ENCODE data around the gene USB1. TPM values are rescaled to one million over a fixed set of nuclear protein-coding genes. Genes with fewer than 3 reads are reported as not detected.

Gene USB1, protein sequence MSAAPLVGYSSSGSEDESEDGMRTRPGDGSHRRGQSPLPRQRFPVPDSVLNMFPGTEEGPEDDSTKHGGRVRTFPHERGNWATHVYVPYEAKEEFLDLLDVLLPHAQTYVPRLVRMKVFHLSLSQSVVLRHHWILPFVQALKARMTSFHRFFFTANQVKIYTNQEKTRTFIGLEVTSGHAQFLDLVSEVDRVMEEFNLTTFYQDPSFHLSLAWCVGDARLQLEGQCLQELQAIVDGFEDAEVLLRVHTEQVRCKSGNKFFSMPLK
- 35.7 TPM for total RNA-seq
- polyA plus RNA-seq, result 10 to 100 TPM; 29.3 to 46.8 (median 37.1) TPM

DNA sequence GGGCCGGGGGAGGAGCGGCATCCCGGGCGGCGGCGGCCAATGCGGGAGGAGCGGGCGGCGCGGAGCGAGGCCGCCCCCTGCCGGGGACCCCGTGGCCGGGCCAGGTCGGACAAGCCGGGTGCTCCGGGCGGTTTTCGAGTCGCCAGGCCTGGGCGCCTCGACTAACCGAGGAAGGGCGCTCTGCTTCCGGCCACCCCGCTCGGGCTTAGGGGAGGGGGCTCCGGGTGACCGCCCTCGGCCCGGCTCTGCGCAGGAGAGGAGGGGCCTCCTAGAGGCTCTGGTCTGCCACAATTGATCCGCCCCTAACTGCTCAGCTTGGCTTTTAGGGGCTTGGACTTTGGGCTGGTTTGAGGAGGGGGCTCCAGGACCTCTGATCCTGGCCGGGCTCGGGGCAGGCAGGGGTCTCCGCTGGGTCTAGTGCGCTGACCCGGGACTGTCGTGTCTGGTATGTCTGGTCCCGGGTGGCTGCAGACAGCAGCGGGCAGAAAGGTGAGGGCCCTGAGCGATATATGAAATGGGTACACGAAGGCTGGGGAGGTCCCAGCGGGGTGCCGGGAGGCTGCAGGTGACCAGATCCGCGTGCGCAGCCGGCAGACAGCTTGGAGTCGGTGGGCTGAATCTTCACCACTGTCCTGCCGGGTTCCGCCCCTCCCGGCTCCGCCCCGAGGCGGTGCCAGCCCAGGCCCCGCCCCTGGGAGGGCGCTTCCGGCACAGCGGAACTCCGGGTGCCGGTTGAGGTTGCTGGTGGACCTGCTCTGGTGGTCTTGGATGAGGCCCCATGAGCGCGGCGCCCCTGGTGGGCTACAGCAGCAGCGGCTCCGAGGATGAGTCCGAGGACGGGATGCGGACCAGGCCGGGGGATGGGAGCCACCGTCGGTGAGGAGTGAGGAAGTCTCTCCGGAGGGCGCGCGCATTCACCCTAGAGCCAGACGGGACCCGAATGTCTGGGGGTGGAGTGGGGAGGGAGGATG, at the start of gene USB1:
Gene USB1 (plus strand): TSS at position 702 of the 971 bp plus-strand sequence. CDS start 77 bp downstream, at position 779.
- Mint-ChIP-seq H3K9me3 (no peaks in the 10 kb centered on the region), H3K27ac (peak within 1 kb of the TSS; percentile 87 to 93 (median 88)), H3K27me3 (no peaks in the 10 kb centered on the region), H3K4me3 (peak within 1 kb of the TSS; percentile 91 to 95 (median 94)), H3K36me3 (peaks cover 9% of the 10 kb centered on the region), H3K4me1 (peaks cover 21 to 71% (median 37%) of the 10 kb centered on the region in 4 donors)
- H3K9me3 ChIP-seq (ENCODE audit: control insufficient read depth in 2 of 2, low read length in 2 of 2), result no peaks in the 10 kb centered on the region
- H3K4me1 ChIP-seq (ENCODE audit: control insufficient read depth, insufficient read depth, low read length, poor library complexity, severe bottlenecking), result peaks cover 50% of the 10 kb centered on the region
- H3K27ac ChIP-seq (ENCODE audit: insufficient read depth, low read length, poor library complexity, severe bottlenecking), result peak within 1 kb of the TSS; percentile 85
- H3K27me3 ChIP-seq (ENCODE audit: control insufficient read depth, insufficient read depth, low read length), result no peaks in the 10 kb centered on the region
- peak within 1 kb of the TSS; percentile 65 for H3K4me3 ChIP-seq (ENCODE audit: low read depth, low read length)
- H3K36me3 ChIP-seq (ENCODE audit: control insufficient read depth, insufficient read depth, low read length), result peaks cover 23% of the 10 kb centered on the region
- DNase-seq, result peak; percentile 82 to 87 (median 87)
- ATAC-seq (ENCODE audit: low read depth in 2 of 2), result peak; percentile 77

DNA sequence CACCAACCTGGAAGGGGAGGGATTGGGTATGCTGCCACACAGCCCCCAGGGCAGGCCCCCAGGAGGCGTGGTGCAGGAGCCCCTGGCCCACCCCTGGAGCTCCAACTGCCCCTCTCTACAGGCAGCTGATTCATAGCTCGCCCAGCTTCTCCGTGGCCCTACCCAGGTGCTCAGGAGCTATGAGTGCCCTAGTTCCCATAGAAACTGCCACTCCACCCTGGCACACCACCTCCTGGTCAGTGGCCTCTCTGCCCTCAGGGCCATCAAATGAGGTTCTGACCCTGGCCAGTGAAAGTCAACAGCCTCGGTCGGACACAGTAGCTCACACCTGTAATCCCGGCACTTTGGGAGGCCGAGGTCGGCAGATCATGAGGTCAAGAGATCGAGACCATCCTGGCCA, 48.3 kb upstream of the USB1 start:
- no peak for ATAC-seq (ENCODE audit: low read depth in 2 of 2)
- Histone ChIP-seq H3K9me3 (ENCODE audit: control insufficient read depth in 2 of 2, low read length in 2 of 2) (no peaks in the 10 kb centered on the region), H3K4me1 (ENCODE audit: control insufficient read depth, insufficient read depth, low read length, poor library complexity, severe bottlenecking) (no peaks in the 10 kb centered on the region), H3K27me3 (ENCODE audit: control insufficient read depth, insufficient read depth, low read length) (no peaks in the 10 kb centered on the region), H3K27ac (ENCODE audit: insufficient read depth, low read length, poor library complexity, severe bottlenecking) (no peak overlapping the region), H3K36me3 (ENCODE audit: control insufficient read depth, insufficient read depth, low read length) (no peaks in the 10 kb centered on the region), H3K4me3 (ENCODE audit: low read depth, low read length) (no peak overlapping the region)
- H3K27me3 Mint-ChIP-seq, result peaks cover 11% of the 10 kb centered on the region
- peaks cover 0 to 1% (median 0%) of the 10 kb centered on the region in 4 donors for H3K4me1 Mint-ChIP-seq
- no peak overlapping the region for H3K4me3 Mint-ChIP-seq
- no peaks in the 10 kb centered on the region for H3K36me3 Mint-ChIP-seq
- no peak overlapping the region for H3K27ac Mint-ChIP-seq
- no peaks in the 10 kb centered on the region for H3K9me3 Mint-ChIP-seq
- DNase-seq, result no peak

DNA sequence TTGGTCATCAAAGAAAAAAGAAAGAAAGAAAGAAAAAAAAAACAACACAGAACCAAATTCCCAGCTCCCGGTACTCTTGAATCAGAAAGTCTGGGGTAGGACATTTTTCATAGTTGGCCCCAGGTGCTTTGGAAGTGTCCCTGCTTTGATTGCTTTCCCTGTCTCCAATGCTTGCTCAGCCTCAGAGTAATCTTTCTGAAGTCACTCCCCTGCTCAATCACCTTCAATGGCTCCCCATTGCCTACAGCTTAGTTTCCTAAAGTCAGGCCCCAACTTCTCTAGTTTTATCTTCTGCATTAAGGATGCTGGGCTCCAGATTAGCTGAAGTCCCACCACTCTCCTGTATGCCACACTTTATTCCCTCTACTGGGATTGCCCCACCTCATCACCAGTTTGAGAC, 47.4 kb upstream of the USB1 start:
- Histone ChIP-seq H3K36me3 (ENCODE audit: control insufficient read depth, insufficient read depth, low read length) (no peaks in the 10 kb centered on the region), H3K4me1 (ENCODE audit: control insufficient read depth, insufficient read depth, low read length, poor library complexity, severe bottlenecking) (no peaks in the 10 kb centered on the region), H3K27ac (ENCODE audit: insufficient read depth, low read length, poor library complexity, severe bottlenecking) (no peak overlapping the region), H3K9me3 (ENCODE audit: control insufficient read depth in 2 of 2, low read length in 2 of 2) (no peaks in the 10 kb centered on the region), H3K4me3 (ENCODE audit: low read depth, low read length) (no peak overlapping the region), H3K27me3 (ENCODE audit: control insufficient read depth, insufficient read depth, low read length) (no peaks in the 10 kb centered on the region)
- ATAC-seq (ENCODE audit: low read depth in 2 of 2) (no peak), DNase-seq (no peak)
- peak overlapping the region in 1 of 3 donors; percentile 9 for H3K27ac Mint-ChIP-seq
- no peak overlapping the region for H3K4me3 Mint-ChIP-seq
- peaks cover 12% of the 10 kb centered on the region for H3K27me3 Mint-ChIP-seq
- H3K4me1 Mint-ChIP-seq, result peaks cover 0 to 1% (median 0%) of the 10 kb centered on the region in 4 donors
- H3K9me3 Mint-ChIP-seq, result no peaks in the 10 kb centered on the region
- no peaks in the 10 kb centered on the region for H3K36me3 Mint-ChIP-seq

DNA sequence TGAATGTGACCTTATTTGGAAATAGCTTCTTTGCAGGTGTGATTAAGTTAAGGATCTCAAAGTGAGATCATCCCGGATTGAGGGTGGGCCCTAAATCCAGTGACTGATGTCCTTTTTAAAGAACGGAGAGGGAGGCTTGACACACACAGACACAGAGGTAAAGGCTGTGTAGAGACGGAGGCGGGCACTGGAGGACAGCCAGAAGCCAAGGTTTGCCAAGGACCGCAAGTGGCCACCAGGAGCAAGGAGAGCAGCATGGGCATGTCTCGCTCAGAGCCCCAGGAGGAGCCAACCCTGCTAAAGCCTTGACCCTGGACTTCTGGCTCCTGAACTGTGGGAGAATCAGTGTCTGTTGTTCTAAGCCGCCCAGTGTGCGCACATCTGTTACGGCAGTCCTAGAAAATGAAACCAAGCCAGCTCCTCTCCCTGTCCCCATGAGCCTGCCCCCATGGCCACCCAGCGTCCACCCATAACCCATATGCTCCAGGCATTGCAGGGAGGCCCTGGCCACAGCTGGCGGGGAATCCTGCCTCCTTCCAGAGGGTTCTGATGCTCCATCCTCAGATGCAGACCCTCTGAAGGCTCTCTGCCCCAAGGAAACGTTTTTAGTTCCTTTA, 45.5 kb upstream of the USB1 start:
- Histone ChIP-seq H3K4me1 (ENCODE audit: control insufficient read depth, insufficient read depth, low read length, poor library complexity, severe bottlenecking) (no peaks in the 10 kb centered on the region), H3K27me3 (ENCODE audit: control insufficient read depth, insufficient read depth, low read length) (no peaks in the 10 kb centered on the region), H3K36me3 (ENCODE audit: control insufficient read depth, insufficient read depth, low read length) (no peaks in the 10 kb centered on the region), H3K27ac (ENCODE audit: insufficient read depth, low read length, poor library complexity, severe bottlenecking) (no peak overlapping the region), H3K4me3 (ENCODE audit: low read depth, low read length) (no peak overlapping the region), H3K9me3 (ENCODE audit: control insufficient read depth in 2 of 2, low read length in 2 of 2) (no peaks in the 10 kb centered on the region)
- DNase-seq (no peak), ATAC-seq (ENCODE audit: low read depth in 2 of 2) (no peak)
- no peaks in the 10 kb centered on the region for H3K36me3 Mint-ChIP-seq
- H3K27ac Mint-ChIP-seq, result no peak overlapping the region
- H3K4me3 Mint-ChIP-seq, result no peak overlapping the region
- H3K9me3 Mint-ChIP-seq, result no peaks in the 10 kb centered on the region
- H3K4me1 Mint-ChIP-seq, result peaks cover 0 to 1% (median 0%) of the 10 kb centered on the region in 4 donors
- H3K27me3 Mint-ChIP-seq, result peaks cover 16% of the 10 kb centered on the region

DNA sequence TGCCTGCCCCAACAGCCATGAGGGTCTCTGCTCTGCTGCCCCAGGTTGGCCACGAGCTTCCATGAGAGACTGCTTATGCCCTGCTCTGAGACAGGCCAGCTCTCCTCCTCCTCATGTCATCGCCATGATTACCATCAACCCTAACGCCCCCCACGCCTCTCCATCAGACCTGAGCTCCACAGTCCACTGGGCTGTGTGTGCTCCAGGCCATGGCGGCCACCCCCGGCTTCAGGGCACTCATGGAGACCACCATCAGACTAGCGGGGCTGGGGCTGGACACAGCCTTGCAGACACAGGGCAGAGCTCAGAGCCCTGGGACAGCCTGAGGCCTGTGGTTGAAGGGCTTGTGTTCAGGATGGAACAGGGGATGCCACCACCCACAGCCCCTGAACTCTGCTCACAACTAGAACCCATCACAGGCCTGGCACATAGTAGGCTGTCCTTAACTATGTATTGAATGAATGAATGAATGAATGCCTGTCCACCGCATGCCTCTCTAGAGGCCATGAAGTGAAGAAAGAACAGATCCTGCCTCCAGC, 44.9 kb upstream of the USB1 start:
- Histone ChIP-seq H3K9me3 (ENCODE audit: control insufficient read depth in 2 of 2, low read length in 2 of 2) (no peaks in the 10 kb centered on the region), H3K4me1 (ENCODE audit: control insufficient read depth, insufficient read depth, low read length, poor library complexity, severe bottlenecking) (no peaks in the 10 kb centered on the region), H3K36me3 (ENCODE audit: control insufficient read depth, insufficient read depth, low read length) (no peaks in the 10 kb centered on the region), H3K27ac (ENCODE audit: insufficient read depth, low read length, poor library complexity, severe bottlenecking) (no peak overlapping the region), H3K27me3 (ENCODE audit: control insufficient read depth, insufficient read depth, low read length) (no peaks in the 10 kb centered on the region), H3K4me3 (ENCODE audit: low read depth, low read length) (no peak overlapping the region)
- H3K27ac Mint-ChIP-seq, result no peak overlapping the region
- DNase-seq (no peak), ATAC-seq (ENCODE audit: low read depth in 2 of 2) (no peak)
- H3K36me3 Mint-ChIP-seq, result no peaks in the 10 kb centered on the region
- H3K9me3 Mint-ChIP-seq, result no peaks in the 10 kb centered on the region
- H3K27me3 Mint-ChIP-seq, result peaks cover 16% of the 10 kb centered on the region
- H3K4me1 Mint-ChIP-seq, result peaks cover 0 to 1% (median 0%) of the 10 kb centered on the region in 4 donors
- no peak overlapping the region for H3K4me3 Mint-ChIP-seq

DNA sequence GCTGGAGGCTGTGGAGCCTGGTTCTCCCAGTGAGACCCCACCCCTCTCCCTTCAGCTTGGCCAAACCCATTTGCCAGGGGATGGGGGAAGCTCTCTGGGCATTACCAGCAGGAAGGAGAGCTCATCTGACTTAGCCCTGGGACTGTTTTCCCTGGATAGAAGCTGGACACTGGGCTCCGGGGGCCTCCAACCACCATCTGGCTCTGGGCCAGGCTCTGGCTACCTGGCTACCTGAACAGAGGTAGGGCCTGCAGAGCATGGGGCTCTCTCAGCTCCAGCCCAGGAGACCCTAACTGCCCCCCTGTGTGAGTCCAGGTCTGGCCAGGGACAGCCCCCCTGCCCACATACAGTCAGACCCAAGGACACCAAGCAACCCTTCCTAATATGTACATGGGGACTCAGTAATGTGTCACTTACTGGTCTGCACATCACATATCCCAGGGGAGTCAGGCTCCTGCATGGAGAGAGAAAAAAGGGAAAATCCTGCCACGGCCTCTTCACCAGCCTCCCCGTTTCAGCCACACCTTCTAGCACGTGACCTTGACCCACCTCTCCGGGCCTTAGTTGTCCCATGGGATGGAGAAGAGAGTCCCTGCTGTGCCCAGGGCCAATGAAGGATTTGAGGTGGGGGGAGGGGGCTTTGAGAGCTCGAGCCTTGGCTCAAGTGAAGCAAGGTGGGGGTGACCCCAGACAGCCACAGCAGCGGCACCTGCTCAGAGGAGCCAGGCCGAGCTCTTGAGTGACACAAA, 44.1 kb upstream of the USB1 start:
- no peaks in the 10 kb centered on the region for H3K27me3 ChIP-seq (ENCODE audit: control insufficient read depth, insufficient read depth, low read length)
- no peak overlapping the region for H3K4me3 ChIP-seq (ENCODE audit: low read depth, low read length)
- Mint-ChIP-seq H3K36me3 (no peaks in the 10 kb centered on the region), H3K4me1 (peaks cover 0 to 1% (median 0%) of the 10 kb centered on the region in 4 donors), H3K4me3 (no peak overlapping the region), H3K27ac (no peak overlapping the region), H3K27me3 (peaks cover 16% of the 10 kb centered on the region), H3K9me3 (no peaks in the 10 kb centered on the region)
- no peak overlapping the region for H3K27ac ChIP-seq (ENCODE audit: insufficient read depth, low read length, poor library complexity, severe bottlenecking)
- no peaks in the 10 kb centered on the region for H3K36me3 ChIP-seq (ENCODE audit: control insufficient read depth, insufficient read depth, low read length)
- no peak for ATAC-seq (ENCODE audit: low read depth in 2 of 2)
- H3K4me1 ChIP-seq (ENCODE audit: control insufficient read depth, insufficient read depth, low read length, poor library complexity, severe bottlenecking), result no peaks in the 10 kb centered on the region
- DNase-seq, result no peak
- no peaks in the 10 kb centered on the region for H3K9me3 ChIP-seq (ENCODE audit: control insufficient read depth in 2 of 2, low read length in 2 of 2)
